ENCODE results near the gene SLC5A10.

Gene SLC5A10

DNA sequence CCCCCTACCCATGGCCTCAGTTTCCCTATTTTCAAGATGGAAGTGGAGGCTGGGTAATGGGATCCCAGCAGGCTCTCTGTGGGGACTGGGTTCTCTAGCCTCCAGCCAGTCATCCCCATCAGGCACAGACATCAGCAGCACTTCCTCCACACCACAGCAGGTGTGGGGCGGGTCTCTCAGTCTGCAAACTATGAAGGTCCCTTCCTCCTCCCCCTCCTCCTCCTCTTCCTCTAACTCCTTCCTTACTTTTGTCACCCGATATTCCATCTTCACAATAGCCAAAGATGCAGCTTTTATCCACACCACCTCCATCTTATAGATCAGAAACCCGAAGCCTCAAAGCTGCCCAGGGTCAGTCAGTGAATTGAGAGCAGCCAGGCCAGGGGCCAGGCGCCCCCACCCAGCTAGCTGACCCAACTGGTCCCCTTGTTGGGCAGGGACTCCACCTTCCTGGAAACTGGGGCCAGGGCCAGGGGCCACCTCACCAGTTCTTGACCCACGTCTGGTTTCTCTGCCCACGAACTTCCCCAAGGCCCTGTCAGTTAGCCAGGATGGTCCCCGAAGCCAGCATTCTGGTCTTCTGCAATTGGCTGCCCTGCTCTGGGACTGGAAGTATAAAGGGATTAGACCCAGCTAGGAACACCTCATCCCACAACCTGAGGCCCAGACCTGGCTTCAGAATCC, 50.1 kb downstream of the SLC5A10 start:
- peaks cover 14% of the 10 kb centered on the region for H3K4me1 ChIP-seq (ENCODE audit: control insufficient read depth, insufficient read depth, low read length)
- WGBS, 2 experiments: 84 to 88% methylated on average over 7 of the region's 7 CpGs
- no peaks in the 10 kb centered on the region for H3K36me3 ChIP-seq (ENCODE audit: control insufficient read depth, insufficient read depth, low read length)
- no peak overlapping the region for H3K27ac ChIP-seq (ENCODE audit: insufficient read depth, low read depth, low read length, poor library complexity, severe bottlenecking)
- no peak overlapping the region for H3K4me3 ChIP-seq (ENCODE audit: insufficient read depth, low read depth, low read length)
- no peaks in the 10 kb centered on the region for H3K9me3 ChIP-seq (ENCODE audit: control insufficient read depth, low read length)
- peaks cover 4% of the 10 kb centered on the region for H3K27me3 ChIP-seq (ENCODE audit: control insufficient read depth, insufficient read depth, low read length, poor library complexity, severe bottlenecking)

DNA sequence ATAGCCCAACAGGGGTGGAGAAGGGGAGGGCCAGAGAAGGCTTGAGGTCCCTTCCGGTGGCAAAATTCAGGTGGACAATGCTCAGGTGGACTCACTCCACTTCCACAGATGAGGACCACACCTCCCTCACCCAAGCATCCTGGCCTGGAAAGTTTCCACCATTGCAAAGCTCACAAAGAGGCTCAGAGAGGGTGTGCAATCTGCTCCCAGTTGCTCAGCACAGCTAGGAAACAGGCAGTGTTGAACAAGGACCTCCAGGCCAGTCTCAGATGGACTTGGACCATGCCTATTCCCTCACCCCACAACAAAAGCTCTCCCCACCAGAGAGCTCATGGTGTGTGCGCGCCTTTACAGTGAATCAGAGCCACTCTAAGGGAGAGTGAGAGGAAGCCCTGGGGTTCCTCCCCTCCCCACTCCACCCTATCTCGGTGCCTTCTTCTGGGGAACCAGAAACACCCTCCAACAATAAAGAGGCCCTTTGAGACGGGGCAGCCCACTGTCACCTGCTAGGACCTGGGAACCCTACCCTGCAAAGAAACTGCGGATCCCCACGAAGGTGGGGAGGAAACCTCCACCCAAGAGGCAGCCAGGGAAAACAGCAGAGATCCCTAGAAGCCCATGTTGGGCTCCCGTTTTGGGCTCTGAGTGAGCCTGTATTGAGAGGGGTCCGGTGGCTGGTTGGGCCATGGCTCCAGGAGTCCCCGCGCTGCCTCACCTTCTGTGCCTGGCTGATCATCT, 51.0 kb downstream of the SLC5A10 start:
- Histone ChIP-seq H3K9me3 (ENCODE audit: control insufficient read depth, low read length) (no peaks in the 10 kb centered on the region), H3K36me3 (ENCODE audit: control insufficient read depth, insufficient read depth, low read length) (no peaks in the 10 kb centered on the region), H3K27me3 (ENCODE audit: control insufficient read depth, insufficient read depth, low read length, poor library complexity, severe bottlenecking) (peaks cover 4% of the 10 kb centered on the region), H3K27ac (ENCODE audit: insufficient read depth, low read depth, low read length, poor library complexity, severe bottlenecking) (no peak overlapping the region), H3K4me3 (ENCODE audit: insufficient read depth, low read depth, low read length) (peak overlapping the region; percentile 63), H3K4me1 (ENCODE audit: control insufficient read depth, insufficient read depth, low read length) (peaks cover 14% of the 10 kb centered on the region)
- 56 to 59% methylated on average over 11 of the region's 11 CpGs for WGBS, 2 experiments

DNA sequence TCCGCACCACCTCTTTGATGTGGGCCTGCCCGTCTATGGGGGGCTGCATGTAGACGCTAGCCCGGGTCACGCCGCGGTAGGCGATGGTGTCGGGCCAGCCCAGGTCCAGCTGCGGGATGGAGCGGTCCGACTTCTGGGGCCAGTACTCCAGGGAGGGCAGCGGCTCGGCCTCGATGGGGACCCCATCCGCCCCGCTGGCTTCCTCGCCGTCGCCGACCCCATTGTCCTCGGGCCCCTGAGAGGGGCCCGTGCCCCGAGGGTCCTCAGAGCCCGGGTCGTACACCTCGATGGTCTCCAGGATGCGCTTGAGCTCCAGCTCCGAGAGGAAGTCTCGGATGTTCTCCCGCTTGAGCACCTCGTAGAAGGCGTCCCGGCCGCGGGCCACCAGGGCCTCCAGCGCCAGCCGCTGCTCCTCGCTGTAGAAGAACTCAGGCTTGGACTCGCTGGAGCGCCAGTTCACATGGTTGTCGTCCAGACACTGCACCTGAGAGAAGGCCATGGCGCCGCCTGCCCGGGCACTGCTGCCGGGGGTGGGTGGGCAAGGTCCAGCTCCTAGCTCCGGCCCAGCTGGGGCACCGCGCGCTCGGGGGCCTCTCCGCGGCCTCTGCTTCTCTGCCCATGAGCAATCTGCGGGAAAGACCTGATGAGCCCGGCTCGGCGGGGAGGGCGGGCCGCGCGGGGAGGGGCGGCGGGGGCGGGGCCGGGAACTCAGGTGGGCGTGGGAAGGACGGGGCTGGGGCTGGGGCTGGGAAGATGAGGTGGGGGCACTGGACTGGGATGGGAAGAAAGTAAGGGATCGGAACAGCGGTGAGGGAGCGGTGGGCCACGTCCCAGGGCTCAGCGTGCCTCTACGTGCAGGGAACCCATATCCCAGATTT, 51.8 kb downstream of the SLC5A10 start:
- Histone ChIP-seq H3K4me1 (ENCODE audit: control insufficient read depth, insufficient read depth, low read length) (peaks cover 14% of the 10 kb centered on the region), H3K9me3 (ENCODE audit: control insufficient read depth, low read length) (no peaks in the 10 kb centered on the region), H3K27ac (ENCODE audit: insufficient read depth, low read depth, low read length, poor library complexity, severe bottlenecking) (no peak overlapping the region), H3K4me3 (ENCODE audit: insufficient read depth, low read depth, low read length) (peak overlapping the region; percentile 63), H3K27me3 (ENCODE audit: control insufficient read depth, insufficient read depth, low read length, poor library complexity, severe bottlenecking) (peaks cover 4% of the 10 kb centered on the region), H3K36me3 (ENCODE audit: control insufficient read depth, insufficient read depth, low read length) (no peaks in the 10 kb centered on the region)
- WGBS, 2 experiments: 7% methylated on average over 63 to 71 of the region's 73 CpGs

DNA sequence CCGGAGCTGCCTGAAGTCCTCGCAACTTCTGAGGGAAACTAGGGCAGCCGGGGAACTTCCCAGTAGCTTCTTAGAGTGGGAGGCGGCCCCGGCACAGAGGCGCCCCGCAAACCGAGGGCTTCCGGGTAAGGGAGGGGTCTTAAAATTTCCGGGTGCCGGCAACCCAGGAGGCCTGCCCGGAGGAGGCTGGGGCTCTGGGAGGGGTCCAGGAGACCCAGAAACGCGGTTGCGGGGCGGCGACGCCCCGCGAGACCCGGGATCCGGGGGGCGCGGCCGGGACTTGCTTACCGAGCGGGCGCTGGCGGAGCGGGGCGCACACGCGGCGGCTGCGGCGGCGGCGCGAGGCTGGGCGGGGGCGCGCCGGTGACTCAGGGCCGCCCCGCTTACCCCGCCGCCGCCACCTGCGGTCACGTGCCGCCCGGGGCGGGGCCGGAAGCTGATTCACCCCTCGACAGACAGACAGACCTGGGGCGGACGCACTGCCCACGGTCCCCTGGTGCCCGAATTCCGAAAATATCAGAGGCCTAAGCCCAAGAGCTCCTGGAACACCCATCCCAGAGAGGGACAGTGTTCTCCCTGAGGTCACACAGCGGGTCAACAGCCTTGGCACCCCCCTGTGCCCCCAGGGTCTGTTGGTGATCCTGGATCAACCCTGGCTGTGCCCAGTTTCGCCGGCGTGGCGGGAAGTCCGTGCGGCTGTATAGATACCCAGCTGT, 52.6 kb downstream of the SLC5A10 start, which contains the start of gene FAM83G:
Gene FAM83G, minus strand, starts transcription at position 344 of the 716 bp plus-strand sequence. CDS start 723 bp downstream, outside the sequence.
- WGBS, 2 experiments: 5 to 6% methylated on average over 67 of the region's 67 CpGs
- Histone ChIP-seq H3K27me3 (ENCODE audit: control insufficient read depth, insufficient read depth, low read length, poor library complexity, severe bottlenecking) (peaks cover 4% of the 10 kb centered on the region), H3K4me3 (ENCODE audit: insufficient read depth, low read depth, low read length) (peak within 1 kb of the TSS; percentile 63), H3K27ac (ENCODE audit: insufficient read depth, low read depth, low read length, poor library complexity, severe bottlenecking) (no peak within 1 kb of the TSS), H3K9me3 (ENCODE audit: control insufficient read depth, low read length) (no peaks in the 10 kb centered on the region), H3K4me1 (ENCODE audit: control insufficient read depth, insufficient read depth, low read length) (peaks cover 14% of the 10 kb centered on the region), H3K36me3 (ENCODE audit: control insufficient read depth, insufficient read depth, low read length) (no peaks in the 10 kb centered on the region)

DNA sequence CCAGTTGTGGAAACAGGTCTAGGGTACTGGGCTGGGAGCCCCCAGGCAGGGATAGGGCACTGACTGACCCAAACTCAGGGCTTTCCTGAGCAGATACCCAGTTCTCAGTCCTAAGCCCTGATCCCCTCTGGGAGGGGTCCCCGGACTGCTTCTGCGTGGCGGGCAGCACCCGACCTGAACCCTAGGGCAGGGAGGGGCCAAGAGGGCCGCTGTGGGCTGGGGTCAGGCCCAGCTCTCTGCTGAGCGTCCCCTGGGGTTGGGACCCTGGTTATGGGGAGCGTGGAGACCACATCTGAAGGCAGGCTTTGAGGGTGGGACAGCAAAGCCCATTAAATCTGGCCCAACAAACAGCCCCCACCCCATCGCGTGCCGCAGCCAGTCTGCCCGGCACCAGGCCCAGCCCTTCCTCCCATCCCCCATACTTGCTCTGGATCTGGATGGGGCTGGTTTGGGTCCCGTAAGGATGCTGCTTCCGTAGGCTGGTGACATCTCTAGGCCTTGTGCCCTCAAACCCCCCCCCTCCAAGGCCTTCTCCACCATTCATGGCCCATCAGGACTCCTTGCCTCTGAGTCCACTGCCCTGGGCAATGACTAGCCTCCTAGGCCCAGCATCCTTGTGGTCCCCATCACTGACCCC, 53.3 kb downstream of the SLC5A10 start:
- Histone ChIP-seq H3K4me1 (ENCODE audit: control insufficient read depth, insufficient read depth, low read length) (peaks cover 14% of the 10 kb centered on the region), H3K4me3 (ENCODE audit: insufficient read depth, low read depth, low read length) (peak overlapping the region; percentile 63), H3K27ac (ENCODE audit: insufficient read depth, low read depth, low read length, poor library complexity, severe bottlenecking) (no peak overlapping the region), H3K27me3 (ENCODE audit: control insufficient read depth, insufficient read depth, low read length, poor library complexity, severe bottlenecking) (peaks cover 4% of the 10 kb centered on the region), H3K9me3 (ENCODE audit: control insufficient read depth, low read length) (no peaks in the 10 kb centered on the region), H3K36me3 (ENCODE audit: control insufficient read depth, insufficient read depth, low read length) (no peaks in the 10 kb centered on the region)
- 79 to 80% methylated on average over 13 of the region's 13 CpGs for WGBS, 2 experiments

DNA sequence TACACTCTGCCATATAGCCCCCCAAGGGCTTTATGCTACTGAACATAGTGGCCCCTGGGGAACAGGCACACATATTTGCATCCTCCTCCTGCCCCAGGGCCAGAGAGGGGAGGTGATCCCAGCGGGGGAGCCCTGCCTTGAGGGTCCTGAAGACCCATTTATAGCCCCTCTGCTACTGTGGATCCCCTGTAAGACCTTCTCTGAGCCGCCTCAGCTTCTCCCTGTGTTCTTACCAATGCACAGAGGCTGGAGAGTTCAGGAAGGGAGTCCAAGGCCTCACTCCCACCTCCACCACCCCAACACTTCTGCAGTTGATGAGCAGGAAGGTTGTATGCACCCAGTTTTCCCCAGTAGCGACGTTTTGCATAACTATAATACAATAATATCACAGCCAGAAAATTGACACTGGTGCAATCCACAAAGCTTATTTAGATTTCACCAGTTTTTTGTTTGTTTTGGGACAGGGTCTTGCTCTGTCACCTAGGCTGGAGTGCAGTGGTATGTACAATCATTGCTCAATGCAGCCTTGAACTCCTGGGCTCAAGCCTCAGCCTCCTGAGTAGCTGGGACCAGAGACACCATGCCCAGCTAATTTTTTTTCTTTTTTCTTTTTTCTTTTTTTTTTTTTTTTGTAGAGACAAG, 53.9 kb downstream of the SLC5A10 start:
- peaks cover 15% of the 10 kb centered on the region for H3K4me1 ChIP-seq (ENCODE audit: control insufficient read depth, insufficient read depth, low read length)
- H3K36me3 ChIP-seq (ENCODE audit: control insufficient read depth, insufficient read depth, low read length): no peaks in the 10 kb centered on the region
- no peaks in the 10 kb centered on the region for H3K9me3 ChIP-seq (ENCODE audit: control insufficient read depth, low read length)
- 92 to 98% methylated on average over 4 of the region's 4 CpGs for WGBS, 2 experiments
- no peak overlapping the region for H3K4me3 ChIP-seq (ENCODE audit: insufficient read depth, low read depth, low read length)
- H3K27ac ChIP-seq (ENCODE audit: insufficient read depth, low read depth, low read length, poor library complexity, severe bottlenecking): no peak overlapping the region
- H3K27me3 ChIP-seq (ENCODE audit: control insufficient read depth, insufficient read depth, low read length, poor library complexity, severe bottlenecking): peaks cover 4% of the 10 kb centered on the region

DNA sequence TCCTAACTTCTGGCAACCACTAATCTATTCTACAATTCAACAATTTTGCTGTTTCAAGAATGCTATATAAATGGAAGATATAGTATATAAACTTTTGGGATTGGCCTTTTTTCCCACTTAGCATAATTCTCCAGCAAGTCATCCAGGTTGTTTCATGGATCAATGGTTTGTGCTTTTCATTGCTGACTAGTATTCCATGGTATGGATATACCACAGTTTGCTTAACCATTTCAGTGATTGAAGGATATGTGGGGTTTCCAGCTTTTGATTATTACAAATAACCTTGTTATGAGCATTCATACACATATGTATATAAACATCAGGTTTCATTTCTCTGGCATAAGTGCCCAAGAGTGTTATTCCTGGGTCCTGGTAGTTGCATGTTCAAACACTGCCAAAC, 54.7 kb downstream of the SLC5A10 start:
- Histone ChIP-seq H3K4me3 (ENCODE audit: insufficient read depth, low read depth, low read length) (no peak overlapping the region), H3K27me3 (ENCODE audit: control insufficient read depth, insufficient read depth, low read length, poor library complexity, severe bottlenecking) (peaks cover 4% of the 10 kb centered on the region), H3K9me3 (ENCODE audit: control insufficient read depth, low read length) (no peaks in the 10 kb centered on the region), H3K27ac (ENCODE audit: insufficient read depth, low read depth, low read length, poor library complexity, severe bottlenecking) (no peak overlapping the region), H3K4me1 (ENCODE audit: control insufficient read depth, insufficient read depth, low read length) (peaks cover 19% of the 10 kb centered on the region), H3K36me3 (ENCODE audit: control insufficient read depth, insufficient read depth, low read length) (no peaks in the 10 kb centered on the region)

DNA sequence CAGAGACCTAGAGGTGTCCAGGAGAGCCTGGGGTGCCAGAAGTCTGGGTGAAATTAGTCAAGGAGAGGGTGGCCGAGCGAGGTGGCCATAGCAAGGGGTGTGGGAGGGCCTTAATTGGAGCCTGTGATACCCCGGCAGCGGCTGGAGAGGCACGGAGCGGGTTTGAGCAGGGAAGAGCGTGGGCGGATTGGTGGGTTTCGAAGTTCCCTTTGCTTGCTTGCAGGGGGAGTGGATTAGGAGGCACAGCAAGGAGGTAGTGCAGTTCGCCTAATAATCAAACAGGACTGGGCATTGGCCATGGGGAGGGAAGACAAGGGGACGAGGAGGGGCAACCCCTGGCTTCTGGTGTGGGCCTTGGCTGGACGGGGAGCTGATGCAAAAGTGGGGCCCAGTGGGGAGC, 58.0 kb downstream of the SLC5A10 start:
- peaks cover 2% of the 10 kb centered on the region for H3K27me3 ChIP-seq (ENCODE audit: control insufficient read depth, insufficient read depth, low read length, poor library complexity, severe bottlenecking)
- H3K27ac ChIP-seq (ENCODE audit: insufficient read depth, low read depth, low read length, poor library complexity, severe bottlenecking): no peak overlapping the region
- H3K4me3 ChIP-seq (ENCODE audit: insufficient read depth, low read depth, low read length): no peak overlapping the region
- H3K9me3 ChIP-seq (ENCODE audit: control insufficient read depth, low read length): no peaks in the 10 kb centered on the region
- 88 to 91% methylated on average over 12 of the region's 12 CpGs for WGBS, 2 experiments
- no peaks in the 10 kb centered on the region for H3K36me3 ChIP-seq (ENCODE audit: control insufficient read depth, insufficient read depth, low read length)
- peaks cover 5% of the 10 kb centered on the region for H3K4me1 ChIP-seq (ENCODE audit: control insufficient read depth, insufficient read depth, low read length)
